ENCODE data around the gene C11orf42. TPM values are rescaled to one million over a fixed set of nuclear protein-coding genes. Genes with fewer than 3 reads are reported as not detected.

C11orf42 gene
- total and polyA plus RNA-seq, 8 donors = not detected

DNA sequence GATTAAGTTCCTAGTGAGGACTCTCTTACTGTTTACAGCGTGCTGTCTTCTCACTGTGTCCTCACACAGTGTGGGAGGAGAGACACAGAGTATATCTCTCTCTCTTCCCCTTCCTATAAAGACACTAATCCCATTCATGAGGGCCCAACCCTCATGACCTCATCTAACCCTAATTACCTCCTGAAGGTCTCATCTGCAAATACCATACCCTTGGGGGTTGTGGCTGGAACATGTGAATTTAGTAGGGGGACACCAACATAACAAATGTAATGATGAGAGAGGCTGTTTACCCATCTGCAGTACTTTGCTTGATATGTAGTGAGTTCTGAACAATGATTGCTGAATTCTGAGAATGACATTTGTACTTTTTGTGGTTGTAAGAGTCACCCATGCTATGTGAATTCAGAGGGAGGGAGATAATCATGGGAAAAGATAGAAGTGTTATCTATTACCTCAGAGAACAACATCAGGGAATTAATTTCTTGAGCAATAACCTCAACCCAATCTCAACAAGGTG is 11.2 kb upstream of the C11orf42 start:
- ATAC-seq (no peak), FAIRE-seq (no peak)
- H3K27ac ChIP-seq = no peak overlapping the region

DNA sequence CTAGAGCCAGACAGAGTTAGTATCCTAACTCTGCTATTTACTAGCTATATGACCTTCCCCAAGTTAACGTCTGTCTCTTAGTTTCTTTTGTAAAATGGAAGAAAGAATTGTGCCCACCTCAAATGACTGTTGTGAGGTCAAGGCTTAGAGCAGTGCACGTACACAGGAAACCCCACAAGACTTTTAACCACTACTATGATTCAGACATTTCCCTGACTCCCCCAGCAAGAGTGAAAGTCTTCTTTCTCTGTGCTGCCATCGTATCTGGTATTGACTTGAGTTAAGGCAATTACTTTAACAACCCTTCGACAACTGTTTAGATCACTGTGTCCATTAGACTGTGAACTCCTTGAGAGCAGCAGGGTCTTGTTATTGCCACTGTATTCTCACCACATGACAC is 9.0 kb upstream of the C11orf42 start:
- intact Hi-C loops (cut with DNase I) = no loop called here
- TF ChIP-seq, protein P1, sequence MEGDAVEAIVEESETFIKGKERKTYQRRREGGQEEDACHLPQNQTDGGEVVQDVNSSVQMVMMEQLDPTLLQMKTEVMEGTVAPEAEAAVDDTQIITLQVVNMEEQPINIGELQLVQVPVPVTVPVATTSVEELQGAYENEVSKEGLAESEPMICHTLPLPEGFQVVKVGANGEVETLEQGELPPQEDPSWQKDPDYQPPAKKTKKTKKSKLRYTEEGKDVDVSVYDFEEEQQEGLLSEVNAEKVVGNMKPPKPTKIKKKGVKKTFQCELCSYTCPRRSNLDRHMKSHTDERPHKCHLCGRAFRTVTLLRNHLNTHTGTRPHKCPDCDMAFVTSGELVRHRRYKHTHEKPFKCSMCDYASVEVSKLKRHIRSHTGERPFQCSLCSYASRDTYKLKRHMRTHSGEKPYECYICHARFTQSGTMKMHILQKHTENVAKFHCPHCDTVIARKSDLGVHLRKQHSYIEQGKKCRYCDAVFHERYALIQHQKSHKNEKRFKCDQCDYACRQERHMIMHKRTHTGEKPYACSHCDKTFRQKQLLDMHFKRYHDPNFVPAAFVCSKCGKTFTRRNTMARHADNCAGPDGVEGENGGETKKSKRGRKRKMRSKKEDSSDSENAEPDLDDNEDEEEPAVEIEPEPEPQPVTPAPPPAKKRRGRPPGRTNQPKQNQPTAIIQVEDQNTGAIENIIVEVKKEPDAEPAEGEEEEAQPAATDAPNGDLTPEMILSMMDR (IDR thresholded peaks at IDR 0.05) = no peak
- no peak for DNase-seq
- Histone ChIP-seq H3K27ac (no peak overlapping the region), H3K4me3 (no peak overlapping the region), H3K27me3 (no peaks in the 10 kb centered on the region), H3K36me3 (no peaks in the 10 kb centered on the region), H3K4me1 (no peaks in the 10 kb centered on the region), H3K9me3 (no peaks in the 10 kb centered on the region)
- WGBS, 2 donors = 49 to 56% methylated on average over 4 of the region's 4 CpGs
- ATAC-seq = no peak
- FAIRE-seq = no peak

More for the DNA sequence above, 11.2 kb upstream of the C11orf42 start:
- intact Hi-C loops (cut with DNase I) = no loop called here
- H3K4me1 ChIP-seq = no peaks in the 10 kb centered on the region
- H3K27me3 ChIP-seq = no peaks in the 10 kb centered on the region
- H3K4me3 ChIP-seq = no peak overlapping the region
- H3K9me3 ChIP-seq = no peaks in the 10 kb centered on the region
- WGBS, 2 donors = 86 to 91% methylated on average over 1 of the region's 1 CpG
- H3K36me3 ChIP-seq = no peaks in the 10 kb centered on the region
- TF ChIP-seq, protein P1 (IDR thresholded peaks at IDR 0.05) = no peak
- no peak for DNase-seq

DNA sequence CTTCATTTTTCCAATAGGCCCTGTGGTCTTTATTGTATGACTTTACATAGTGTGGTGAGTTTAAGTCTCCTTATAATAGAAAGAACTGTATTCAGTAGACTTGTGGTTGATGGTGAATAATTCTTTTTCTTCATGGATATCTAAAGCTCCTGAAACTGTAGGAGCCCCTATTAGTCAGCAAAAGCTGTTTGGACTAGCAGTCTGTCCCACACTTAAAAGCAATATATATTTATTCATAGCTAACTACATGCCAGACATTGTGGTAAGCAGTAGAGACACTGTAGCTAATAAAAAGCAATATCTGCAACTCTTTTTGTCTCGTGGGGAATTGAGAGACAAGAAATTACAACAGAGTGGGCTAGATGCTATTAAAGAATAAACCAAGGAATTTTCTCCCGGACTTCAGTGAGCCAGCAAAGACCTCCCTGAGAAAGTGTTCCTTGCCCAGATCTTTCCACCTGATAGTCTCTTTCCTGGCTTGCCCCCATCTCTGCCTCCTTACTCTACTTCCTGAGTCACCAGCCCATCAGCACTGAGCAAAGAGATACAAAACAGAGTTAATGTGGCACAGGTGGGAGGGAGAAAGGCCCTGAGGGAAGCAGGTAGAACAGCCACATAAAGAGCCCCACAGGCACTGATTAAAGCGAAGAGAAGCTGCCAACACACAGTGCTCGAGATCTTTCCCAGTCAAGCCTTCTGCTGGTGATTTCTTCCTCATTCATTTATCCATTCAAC is 7.7 kb upstream of the C11orf42 start:
- FAIRE-seq (no peak), DNase-seq (no peak), ATAC-seq (no peak)
- Histone ChIP-seq H3K27me3 (no peaks in the 10 kb centered on the region), H3K4me1 (no peaks in the 10 kb centered on the region), H3K27ac (no peak overlapping the region), H3K4me3 (no peak overlapping the region), H3K9me3 (no peaks in the 10 kb centered on the region), H3K36me3 (no peaks in the 10 kb centered on the region)
- intact Hi-C loops (cut with DNase I) = no loop called here
- WGBS, 2 donors = 71 to 83% methylated on average over 4 of the region's 4 CpGs
- TF ChIP-seq, protein P1 (IDR thresholded peaks at IDR 0.05) = no peak

DNA sequence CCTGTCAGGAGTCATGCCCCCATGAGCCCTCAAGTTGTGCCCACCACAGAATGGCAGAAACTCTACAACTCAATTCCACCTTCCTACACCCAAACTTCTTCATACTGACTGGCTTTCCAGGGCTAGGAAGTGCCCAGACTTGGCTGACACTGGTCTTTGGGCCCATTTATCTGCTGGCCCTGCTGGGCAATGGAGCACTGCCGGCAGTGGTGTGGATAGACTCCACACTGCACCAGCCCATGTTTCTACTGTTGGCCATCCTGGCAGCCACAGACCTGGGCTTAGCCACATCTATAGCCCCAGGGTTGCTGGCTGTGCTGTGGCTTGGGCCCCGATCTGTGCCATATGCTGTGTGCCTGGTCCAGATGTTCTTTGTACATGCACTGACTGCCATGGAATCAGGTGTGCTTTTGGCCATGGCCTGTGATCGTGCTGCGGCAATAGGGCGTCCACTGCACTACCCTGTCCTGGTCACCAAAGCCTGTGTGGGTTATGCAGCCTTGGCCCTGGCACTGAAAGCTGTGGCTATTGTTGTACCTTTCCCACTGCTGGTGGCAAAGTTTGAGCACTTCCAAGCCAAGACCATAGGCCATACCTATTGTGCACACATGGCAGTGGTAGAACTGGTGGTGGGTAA is 6.1 kb upstream of the C11orf42 start, which contains the start of gene OR52W1:
TSS of gene OR52W1 (plus strand) at position 51 of the 637 bp plus-strand sequence. CDS start at position 51, 0 bp downstream.
- FAIRE-seq = no peak
- no peak within 1 kb of the TSS for H3K27ac ChIP-seq

More for the DNA sequence above, 6.1 kb upstream of the C11orf42 start, which contains the start of gene OR52W1:
- H3K36me3 ChIP-seq = no peaks in the 10 kb centered on the region
- no peaks in the 10 kb centered on the region for H3K9me3 ChIP-seq
- no peak within 1 kb of the TSS for H3K4me3 ChIP-seq
- no peak for DNase-seq
- intact Hi-C loops (cut with DNase I) = no loop called here
- 96 to 100% methylated on average over 5 of the region's 5 CpGs for whole genome bisulfite sequencing, 2 donors
- TF ChIP-seq, protein P1 (IDR thresholded peaks at IDR 0.05) = no peak
- H3K27me3 ChIP-seq = no peaks in the 10 kb centered on the region
- no peak for ATAC-seq
- no peaks in the 10 kb centered on the region for H3K4me1 ChIP-seq
